Stimulated activated CD4-positive, alpha-beta T cell treated with anti-CD3 and anti-CD28 coated beads, Interleukin-2, amount 100 ng/mL, for 4 hours (primary cell): Measurements from ENCODE around the gene FNBP1L.

ENCODE experiments used
- DNase-seq: peaks from one replicate; pipeline ENCODE4 v3.0.0-alpha.2; 2020; ENCODE audit warnings: low read depth

The FNBP1L gene

GRCh38 chr1:93447481-93448291, at the start of gene FNBP1L:
FNBP1L (plus strand) TSS chr1:93448118; CDS start chr1:93448282, 164 bp downstream.
- DNase-seq: peak; percentile 59

GRCh38 chr1:93399781-93400180, 48.1 kb upstream of the FNBP1L start:
- DNase-seq: no peak

GRCh38 chr1:93408203-93408602, 39.7 kb upstream of the FNBP1L start:
- DNase-seq: no peak

- no peak for DNase-seq
These were observed 36.9 kb upstream of the FNBP1L start for GRCh38 chr1:93411000-93411399.

- DNase-seq: no peak
These were observed 33.2 kb upstream of the FNBP1L start for GRCh38 chr1:93414749-93415148.

- no peak for DNase-seq
These were observed 32.6 kb upstream of the FNBP1L start for GRCh38 chr1:93415296-93415695.

- DNase-seq: no peak
These were observed 31.7 kb upstream of the FNBP1L start for GRCh38 chr1:93416183-93416582.

GRCh38 chr1:93419344-93419743, 28.6 kb upstream of the FNBP1L start:
- no peak for DNase-seq

- no peak for DNase-seq
These were observed 27.5 kb upstream of the FNBP1L start for GRCh38 chr1:93420400-93420799.

- DNase-seq: no peak
These were observed 21.7 kb upstream of the FNBP1L start for GRCh38 chr1:93426181-93426580.

GRCh38 chr1:93427656-93428055, 20.3 kb upstream of the FNBP1L start:
- DNase-seq: no peak

GRCh38 chr1:93433407-93433961, 14.4 kb upstream of the FNBP1L start:
- no peak for DNase-seq

GRCh38 chr1:93434088-93434487, 13.8 kb upstream of the FNBP1L start:
- DNase-seq: no peak

- DNase-seq: no peak
These were observed 12.9 kb upstream of the FNBP1L start for GRCh38 chr1:93434987-93435386.

GRCh38 chr1:93435443-93435842, 12.5 kb upstream of the FNBP1L start:
- no peak for DNase-seq

- no peak for DNase-seq
These were observed 11.4 kb upstream of the FNBP1L start for GRCh38 chr1:93436496-93436895.

- no peak for DNase-seq
These were observed 9.8 kb upstream of the FNBP1L start for GRCh38 chr1:93437976-93438605.

GRCh38 chr1:93438716-93439115, 9.2 kb upstream of the FNBP1L start:
- no peak for DNase-seq

- DNase-seq: no peak
These were observed 7.6 kb upstream of the FNBP1L start for GRCh38 chr1:93440272-93440671.

- DNase-seq: no peak
These were observed 7.2 kb upstream of the FNBP1L start for GRCh38 chr1:93440706-93441105.

- DNase-seq: no peak
These were observed 6.3 kb upstream of the FNBP1L start for GRCh38 chr1:93441589-93441988.

GRCh38 chr1:93442008-93442666, 5.8 kb upstream of the FNBP1L start:
- no peak for DNase-seq

GRCh38 chr1:93442741-93443140, 5.2 kb upstream of the FNBP1L start:
- no peak for DNase-seq
